GM21447 (cell line): Measurements from ENCODE around the gene TGM6.

Experiments used
- ATAC-seq: cut with Tn5 transposase; IDR thresholded peaks from one replicate; pipeline ENCODE4 v1.9.1; 2021; ENCODE audit not compliant: unreplicated experiment

The TGM6 gene

GRCh38 chr20:2363587-2363986 lies 17.1 kb upstream of the TGM6 start:
- no peak for ATAC-seq

DNA sequence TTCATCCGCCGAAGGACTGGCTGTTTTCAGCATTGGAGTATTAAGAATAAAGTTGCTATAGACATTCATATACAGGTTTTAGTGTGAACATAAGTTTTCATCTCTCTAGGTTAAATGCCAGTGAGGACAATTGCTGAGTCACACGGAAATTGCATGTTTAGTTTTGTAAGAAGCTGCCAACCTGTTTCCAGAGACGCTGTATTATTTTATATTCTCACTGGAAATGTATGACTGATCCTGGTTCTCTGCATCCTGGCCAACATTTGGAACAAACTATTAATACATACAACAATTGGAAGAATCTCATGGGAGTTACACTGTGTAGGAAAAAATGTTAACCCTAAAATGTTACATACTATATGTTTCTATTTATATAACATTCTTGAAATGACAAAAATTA lies 16.7 kb upstream of the TGM6 start:
- no peak for ATAC-seq

- no peak for ATAC-seq
Observed at GRCh38 chr20:2365091-2365490, 15.6 kb upstream of the TGM6 start.

- no peak for ATAC-seq
Observed at GRCh38 chr20:2365666-2366065, 15.0 kb upstream of the TGM6 start.

DNA sequence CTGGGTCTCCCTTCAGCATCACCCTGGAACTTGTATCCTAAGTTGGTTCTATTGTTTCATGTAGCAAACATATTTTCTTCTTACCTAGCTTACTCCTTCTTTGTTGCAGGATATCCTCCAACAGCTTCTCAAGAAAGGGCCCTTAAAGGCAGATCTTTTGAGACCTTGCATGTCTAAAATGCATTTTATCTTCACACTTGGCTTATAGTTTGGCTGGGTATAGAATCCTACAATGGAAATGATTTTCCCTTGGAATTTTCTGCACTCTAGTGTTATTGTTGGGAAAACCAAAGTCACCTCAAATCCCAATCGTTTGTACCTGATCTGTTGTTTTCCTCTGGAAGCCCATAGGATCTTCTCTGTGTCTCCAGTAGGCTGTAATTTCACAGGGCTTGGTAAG lies 12.1 kb upstream of the TGM6 start:
- ATAC-seq = no peak

- ATAC-seq = no peak
Observed at GRCh38 chr20:2373098-2373497, 7.6 kb upstream of the TGM6 start.

- ATAC-seq = no peak
Observed at GRCh38 chr20:2374346-2375125, 6.2 kb upstream of the TGM6 start.

DNA sequence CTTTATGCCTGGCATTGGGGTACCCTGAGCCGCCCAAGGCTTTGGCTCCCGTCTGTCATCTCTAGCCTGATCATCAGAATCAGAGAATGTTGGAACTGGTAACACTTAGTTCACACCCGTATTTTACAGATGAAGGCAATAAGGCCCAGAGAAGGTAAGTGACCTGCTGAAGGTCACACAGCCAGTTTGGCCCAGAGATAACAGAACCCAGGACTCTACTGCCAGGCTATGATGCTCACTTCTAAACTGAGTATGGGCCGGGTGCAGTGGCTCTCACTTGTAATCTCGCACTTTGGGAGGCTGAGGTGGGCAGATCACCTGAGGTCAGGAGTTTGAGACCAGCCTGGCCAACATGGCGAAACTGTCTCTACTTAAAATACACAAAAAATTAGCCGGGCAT lies 1.8 kb upstream of the TGM6 start:
- ATAC-seq = no peak

- ATAC-seq = no peak
Observed at GRCh38 chr20:2379511-2380229, 1.0 kb upstream of the TGM6 start.

DNA sequence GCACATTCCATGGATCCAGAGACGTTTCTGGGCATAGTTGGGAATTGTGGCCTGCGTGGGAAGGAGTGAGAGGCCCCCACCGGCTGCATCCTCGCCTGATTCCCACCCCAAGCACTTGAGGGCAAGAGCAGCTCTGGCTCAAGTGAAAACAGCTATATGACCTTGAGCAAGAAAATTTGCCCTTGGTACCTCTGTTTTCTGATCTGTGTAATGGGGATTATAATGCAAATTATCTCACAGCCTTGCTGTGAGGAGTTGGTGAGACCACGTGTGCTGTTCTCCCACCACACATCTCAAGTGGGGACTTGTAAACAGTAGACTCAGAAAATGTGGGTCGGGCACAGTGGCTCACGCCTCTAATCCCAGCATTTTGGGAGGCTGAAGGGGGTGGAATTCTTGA lies 602 bp downstream of the TGM6 start:
- no peak for ATAC-seq

DNA sequence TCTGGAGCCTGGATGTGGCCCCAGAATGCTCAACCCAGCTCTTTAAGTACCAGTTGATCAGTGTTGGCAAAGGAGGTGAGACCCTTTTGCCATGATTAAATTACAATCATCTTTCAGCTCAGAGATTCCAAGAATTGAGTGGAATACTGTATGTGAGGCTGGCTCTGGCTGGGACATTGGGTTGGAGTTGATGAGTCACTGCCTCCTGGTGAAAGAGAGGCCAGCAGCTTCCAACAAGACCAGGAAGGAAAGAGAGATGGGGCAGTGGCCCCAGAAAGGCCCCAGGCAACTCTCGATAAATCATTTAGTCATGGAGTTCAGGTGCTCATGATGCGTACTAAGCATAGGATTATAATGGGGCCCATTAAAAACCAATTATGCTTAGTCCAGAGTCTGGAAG lies 2.1 kb downstream of the TGM6 start:
- no peak for ATAC-seq

DNA sequence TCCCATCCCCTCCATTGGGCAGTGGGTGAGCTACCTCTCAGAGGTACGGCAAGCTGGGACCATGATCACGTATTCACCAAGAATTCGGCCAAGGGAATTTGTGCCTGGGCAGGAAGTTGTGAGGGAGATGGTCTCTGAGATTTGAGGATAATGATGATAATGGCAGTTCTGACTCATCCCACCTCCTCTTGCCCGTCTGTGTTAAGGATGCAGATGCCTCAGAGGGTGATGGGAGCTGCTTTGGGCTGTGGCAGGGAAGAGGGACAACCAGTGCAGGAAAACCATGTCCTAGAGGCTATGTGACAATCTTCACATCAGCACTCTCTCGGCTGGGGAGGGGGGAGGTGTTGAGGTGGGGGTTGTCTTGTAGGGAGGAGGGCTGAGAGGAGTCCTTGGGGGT lies 4.3 kb downstream of the TGM6 start:
- no peak for ATAC-seq

- ATAC-seq = no peak
Observed at GRCh38 chr20:2385496-2385895, 4.8 kb downstream of the TGM6 start.

DNA sequence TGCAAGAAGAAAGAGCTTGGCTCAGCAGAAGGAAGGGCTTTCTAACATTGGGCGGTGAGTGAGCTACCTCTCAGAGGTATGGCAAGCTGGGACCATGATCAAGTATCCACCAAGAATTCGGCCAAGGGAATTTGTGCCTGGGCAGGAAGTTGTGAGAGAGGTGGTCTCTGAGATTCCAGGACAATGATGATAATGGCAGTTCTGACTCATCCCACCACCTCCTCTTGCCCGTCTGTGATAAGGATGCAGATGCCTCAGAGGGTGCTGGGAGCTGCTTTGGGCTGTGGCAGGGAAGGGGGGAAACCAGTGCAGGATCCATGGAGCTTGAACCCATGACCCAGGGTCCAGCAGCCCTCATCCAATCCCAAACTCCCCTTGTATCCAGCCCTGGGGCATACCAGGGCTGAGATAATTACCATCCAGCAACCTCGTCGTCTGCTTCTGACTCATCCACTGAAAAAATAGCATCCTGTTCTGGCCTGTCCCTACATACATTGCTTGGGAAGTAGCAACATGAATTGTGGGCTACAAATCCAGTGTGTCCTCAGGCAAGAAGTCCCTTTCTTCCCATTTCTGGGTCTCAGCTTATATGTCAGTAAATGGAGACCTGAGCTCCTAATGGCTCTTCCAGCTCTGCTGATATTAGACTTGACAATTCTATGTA lies 5.9 kb downstream of the TGM6 start:
- ATAC-seq = no peak

DNA sequence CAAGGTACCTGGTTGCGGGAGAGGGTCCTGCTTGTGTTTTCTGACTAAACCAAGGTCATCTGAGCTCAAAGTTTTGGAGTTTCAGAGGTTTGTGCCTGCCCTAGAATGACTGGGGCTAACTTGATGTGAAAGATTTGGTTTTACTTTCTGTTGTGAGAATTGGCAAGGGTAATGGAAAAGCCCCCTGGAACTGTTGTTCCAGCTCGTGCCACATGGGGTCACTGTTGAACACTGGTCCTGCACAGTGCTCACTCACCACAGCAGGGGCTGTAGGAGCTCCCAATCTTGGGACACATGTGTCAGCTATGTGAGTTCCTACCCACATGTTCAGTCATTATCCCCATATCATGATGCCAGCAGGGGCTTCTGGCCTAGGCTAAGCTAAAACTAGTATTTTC lies 6.5 kb downstream of the TGM6 start:
- no peak for ATAC-seq

- no peak for ATAC-seq
Observed at GRCh38 chr20:2387580-2387979, 6.9 kb downstream of the TGM6 start.

DNA sequence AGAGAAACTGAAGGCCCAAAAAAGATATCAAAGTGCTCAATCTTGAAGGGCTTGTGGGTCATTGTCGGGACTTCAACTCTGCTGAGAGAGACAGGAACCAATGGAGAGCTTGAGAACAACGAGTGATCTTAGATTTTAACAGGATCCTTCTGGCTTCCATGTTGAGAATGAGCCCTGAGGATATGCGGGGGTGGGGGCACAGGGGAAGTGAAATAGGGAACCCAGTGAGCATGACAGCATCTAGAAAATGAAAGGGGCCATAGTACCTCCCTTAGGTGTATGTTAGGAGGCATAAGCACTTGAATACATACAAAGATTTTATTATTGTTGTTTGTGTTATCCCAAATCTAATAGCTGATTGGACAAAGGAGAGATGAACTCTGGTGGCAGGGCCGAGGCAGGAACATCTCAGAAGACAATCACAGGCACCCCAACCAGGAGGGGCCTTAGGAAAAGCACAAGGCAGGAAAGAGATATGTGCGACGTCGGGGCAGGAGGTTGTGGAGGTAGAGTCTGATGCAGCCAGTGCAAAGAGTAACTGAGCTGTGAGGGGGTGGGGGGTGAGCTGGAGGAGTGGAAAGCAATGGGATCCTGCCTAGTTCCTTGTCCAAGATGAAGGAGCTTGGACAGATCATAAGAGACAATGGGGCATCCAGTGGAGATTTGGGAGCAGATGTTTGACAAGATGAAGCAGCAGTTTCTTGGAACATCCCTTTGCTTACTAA lies 10.4 kb downstream of the TGM6 start:
- no peak for ATAC-seq

DNA sequence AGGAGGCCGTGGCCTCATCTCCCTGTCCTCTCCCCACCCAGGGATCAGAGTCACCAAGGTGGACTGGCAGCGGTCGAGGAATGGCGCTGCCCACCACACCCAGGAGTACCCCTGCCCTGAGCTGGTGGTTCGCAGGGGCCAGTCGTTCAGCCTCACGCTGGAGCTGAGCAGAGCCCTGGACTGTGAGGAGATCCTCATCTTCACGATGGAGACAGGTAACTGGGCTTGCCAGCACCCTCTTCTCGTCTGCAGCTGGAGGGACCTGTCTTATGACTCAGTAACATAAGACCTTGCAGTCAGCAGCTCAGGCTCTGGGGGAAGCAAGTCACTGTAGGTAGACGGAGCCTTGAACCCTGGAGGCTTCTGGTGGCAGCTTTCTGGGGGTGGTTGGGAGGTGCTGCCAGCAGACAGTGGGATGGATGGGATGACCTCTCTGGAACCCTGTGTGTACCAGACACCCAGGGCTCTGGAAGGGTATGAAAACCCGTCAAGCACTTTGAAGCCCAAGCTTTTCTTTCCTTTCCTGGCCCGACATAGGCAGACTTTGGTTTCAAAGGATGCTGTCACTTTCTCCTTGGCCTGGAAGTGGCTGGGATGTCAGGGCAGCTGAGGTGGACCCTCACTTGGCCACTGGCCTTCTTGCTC lies 13.8 kb downstream of the TGM6 start:
- ATAC-seq = no peak

- ATAC-seq = no peak
Observed at GRCh38 chr20:2395136-2395535, 14.4 kb downstream of the TGM6 start.

GRCh38 chr20:2396241-2396814 lies 15.6 kb downstream of the TGM6 start:
- ATAC-seq = no peak

GRCh38 chr20:2397091-2397490 lies 16.4 kb downstream of the TGM6 start:
- no peak for ATAC-seq
